Activated CD8-positive, alpha-beta memory T cell treated with anti-CD3 and anti-CD28 coated beads for 36 hours (primary cell): ENCODE results near the gene USP25. TPM values are rescaled to one million over a fixed set of nuclear protein-coding genes. Genes with fewer than 3 reads are reported as not detected.
"Not testable (repeated sequence)": the region's sequence is repeated elsewhere in the genome, so short reads cannot be mapped to it uniquely, and the experiment has no call there.

Source experiments
- CTCF ChIA-PET: fragments of 350-600 bp; sonication (Branson Sonifier 250); formaldehyde crosslinking; loops from one replicate; lab custom pipeline; 2021; ENCODE audit warnings: antibody characterized with exemption; lab: Charles Lee
- POLR2A ChIA-PET: fragments of 350-600 bp; sonication (Branson Sonifier 250); formaldehyde crosslinking; loops from one replicate; lab custom pipeline; 2021; ENCODE audit warnings: antibody characterized with exemption; lab: Charles Lee
- total RNA-seq, 2 experiments: library from RNA; stranded (reverse); gene quantifications; one replicate each; pipeline ENCODE4 v1.2.3, GENCODE V29; 2021

The USP25 gene
- total RNA-seq, 2 experiments from 2014 or later = 33.1 to 35.9 TPM

GRCh38 chr21:15730484-15731242, 881 bp downstream of the USP25 start:
- CTCF ChIA-PET = interaction anchor here (0.9 kb wide), 1 partner anchor 18 kb away, joined by 3 read pairs; no protein-coding TSS in a partner anchor

DNA sequence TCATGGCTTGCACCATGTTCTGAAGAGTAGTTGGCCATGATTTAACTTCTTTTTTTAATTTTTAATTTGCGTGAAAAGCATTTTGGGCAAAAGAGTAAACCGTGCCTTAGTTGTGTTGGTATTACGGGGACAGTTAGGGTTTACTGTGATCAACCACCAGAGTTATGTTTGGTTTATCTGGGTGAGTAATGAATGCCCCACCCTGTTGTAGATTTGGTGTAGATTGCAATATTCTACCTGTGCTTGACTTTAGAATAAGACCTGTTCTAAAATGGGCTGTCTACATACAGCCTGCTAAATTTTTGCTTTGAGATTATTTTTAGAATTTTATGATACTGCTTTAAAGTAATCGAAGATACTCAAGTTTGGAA, 1.4 kb downstream of the USP25 start:
- POLR2A ChIA-PET = interaction anchor here (0.6 kb wide), 1 partner anchor 81 kb away, joined by 6 read pairs; no protein-coding TSS in a partner anchor
- CTCF ChIA-PET = no interaction called here

More at GRCh38 chr21:15730484-15731242, 881 bp downstream of the USP25 start:
- POLR2A ChIA-PET = interaction anchor here (0.6 kb wide), 1 partner anchor 82 kb away, joined by 6 read pairs; no protein-coding TSS in a partner anchor

DNA sequence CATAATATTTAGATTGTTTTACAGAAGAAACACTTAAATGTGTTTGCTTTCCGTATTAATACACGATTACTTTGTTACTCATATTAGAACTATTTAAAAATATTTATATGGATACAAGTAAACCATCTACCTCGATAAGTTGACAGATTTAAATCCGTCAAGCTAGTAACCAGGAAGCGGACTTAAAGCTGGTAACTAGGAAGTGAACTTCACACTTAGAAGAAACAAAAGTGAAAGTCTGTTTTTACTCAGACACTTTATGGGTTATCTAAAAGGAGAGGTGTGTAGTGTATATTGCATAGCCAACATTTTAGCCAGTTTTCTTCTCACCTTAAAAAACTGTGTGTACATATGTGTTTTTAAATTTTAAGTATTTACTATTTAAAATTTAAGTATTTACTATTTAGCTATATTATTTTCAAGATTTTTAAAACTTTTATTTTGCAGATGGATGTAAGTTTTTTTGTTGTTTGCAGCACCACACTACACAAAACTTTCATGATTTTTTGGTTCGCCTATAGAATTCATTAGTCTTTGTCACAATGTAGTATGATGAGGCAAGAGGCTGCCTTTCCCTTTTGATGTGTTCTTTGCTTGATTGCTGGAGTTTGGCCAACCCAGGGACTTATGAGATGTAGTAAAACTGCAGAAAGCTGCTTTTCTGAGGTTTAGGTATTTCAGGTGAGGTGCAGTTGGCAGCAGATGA, 2.7 kb downstream of the USP25 start:
- POLR2A ChIA-PET = no interaction called here
- CTCF ChIA-PET = interaction anchor here (1.3 kb wide), 1 partner anchor 10 kb away, joined by 3 read pairs; no protein-coding TSS in a partner anchor

GRCh38 chr21:15732996-15733329, 3.2 kb downstream of the USP25 start:
- CTCF ChIA-PET = interaction anchor here (1.3 kb wide), 1 partner anchor 10 kb away, joined by 3 read pairs; no protein-coding TSS in a partner anchor

GRCh38 chr21:15735409-15735808, 5.6 kb downstream of the USP25 start:
- POLR2A ChIA-PET = no interaction called here
- CTCF ChIA-PET = no interaction called here

More at GRCh38 chr21:15732996-15733329, 3.2 kb downstream of the USP25 start:
- POLR2A ChIA-PET = no interaction called here

DNA sequence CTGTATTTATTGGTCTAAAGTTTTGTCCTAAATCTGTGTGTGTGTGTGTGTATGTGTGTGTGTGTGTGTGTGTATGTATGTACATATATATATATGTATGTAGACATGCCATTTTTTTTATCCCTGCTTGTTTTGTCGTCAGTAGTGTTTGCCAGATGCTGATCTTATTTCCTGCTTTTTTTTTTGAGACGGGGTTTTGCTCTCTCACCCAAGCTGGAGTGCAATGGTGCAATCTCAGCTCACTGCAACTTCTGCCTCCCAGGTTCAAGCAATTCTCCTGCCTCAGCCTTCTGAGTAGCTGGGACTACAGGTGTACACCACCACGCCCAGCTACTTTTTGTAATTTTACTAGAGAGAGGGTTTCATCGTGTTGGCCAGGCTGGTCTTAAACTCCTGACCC, 6.1 kb downstream of the USP25 start:
- CTCF ChIA-PET, POLR2A ChIA-PET: not testable (repeated sequence)

GRCh38 chr21:15738779-15739178, 9.0 kb downstream of the USP25 start:
- POLR2A ChIA-PET = not testable (repeated sequence)

GRCh38 chr21:15740383-15740782, 10.6 kb downstream of the USP25 start:
- ChIA-PET POLR2A (no interaction called here), CTCF (no interaction called here)

More at GRCh38 chr21:15738779-15739178, 9.0 kb downstream of the USP25 start:
- CTCF ChIA-PET = not testable (repeated sequence)

DNA sequence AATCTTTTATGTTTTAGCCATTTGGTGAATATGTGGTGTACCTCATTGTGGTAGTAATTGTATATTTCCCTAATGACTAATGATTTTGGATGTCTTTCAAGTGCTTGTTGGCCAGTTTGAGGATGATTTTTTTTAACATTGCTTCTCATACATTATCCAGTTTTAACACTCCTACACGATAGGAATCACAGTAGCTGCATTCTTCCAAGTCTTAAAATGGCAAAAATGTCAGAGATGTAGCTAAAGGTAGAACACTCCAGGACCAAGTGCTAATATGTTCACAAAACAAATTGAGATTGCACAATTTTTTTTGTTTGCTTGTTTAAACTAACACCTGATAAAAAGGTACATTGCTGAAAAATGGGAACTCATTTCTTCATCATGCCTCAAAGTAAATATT, 11.7 kb downstream of the USP25 start:
- CTCF ChIA-PET = no interaction called here

DNA sequence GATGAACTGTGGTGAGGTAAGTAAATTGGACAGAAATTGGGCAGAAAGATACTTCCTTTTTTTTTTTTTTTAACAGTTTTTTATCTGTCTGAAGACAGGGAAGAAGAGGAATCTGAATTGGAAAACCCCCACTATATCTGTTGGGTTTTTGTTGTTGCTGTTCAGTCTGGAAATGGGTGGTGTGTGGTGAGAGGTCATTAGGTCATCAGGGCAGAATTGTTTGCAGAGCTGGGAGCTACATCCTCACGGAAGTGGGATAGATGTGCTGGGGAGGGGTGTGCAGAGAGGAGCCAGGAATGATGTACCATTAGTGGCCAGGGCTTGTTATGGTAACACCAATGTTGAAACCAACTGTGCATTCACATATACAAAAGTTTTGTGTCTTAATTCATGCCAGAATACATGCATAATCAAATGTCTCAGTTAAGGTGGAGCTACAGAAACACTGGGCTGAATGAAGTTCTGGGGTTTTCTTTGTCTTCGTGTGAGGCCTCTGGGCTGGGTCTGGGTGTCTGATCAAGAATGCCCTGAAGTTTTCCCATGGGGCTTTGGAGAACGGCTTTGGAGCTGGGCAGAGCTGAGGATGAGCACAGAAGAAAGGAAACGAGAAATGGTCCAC, 12.4 kb downstream of the USP25 start:
- ChIA-PET CTCF (interaction anchor here (0.8 to 1.1 kb wide), 2 partner anchors 10 to 27 kb away, joined by 3 read pairs; no protein-coding TSS in a partner anchor), POLR2A (no interaction called here)

More for the DNA sequence above, 11.7 kb downstream of the USP25 start:
- POLR2A ChIA-PET = no interaction called here

- ChIA-PET POLR2A (no interaction called here), CTCF (interaction anchor here (0.8 to 1.1 kb wide), 2 partner anchors 10 to 27 kb away, joined by 3 read pairs; no protein-coding TSS in a partner anchor)
These were observed 12.9 kb downstream of the USP25 start for GRCh38 chr21:15742694-15743093.

- CTCF ChIA-PET = no interaction called here
- POLR2A ChIA-PET = interaction anchor here (0.8 kb wide), 1 partner anchor 1361 kb away, joined by 3 read pairs; no protein-coding TSS in a partner anchor
These were observed 13.8 kb downstream of the USP25 start for GRCh38 chr21:15743593-15743992.

DNA sequence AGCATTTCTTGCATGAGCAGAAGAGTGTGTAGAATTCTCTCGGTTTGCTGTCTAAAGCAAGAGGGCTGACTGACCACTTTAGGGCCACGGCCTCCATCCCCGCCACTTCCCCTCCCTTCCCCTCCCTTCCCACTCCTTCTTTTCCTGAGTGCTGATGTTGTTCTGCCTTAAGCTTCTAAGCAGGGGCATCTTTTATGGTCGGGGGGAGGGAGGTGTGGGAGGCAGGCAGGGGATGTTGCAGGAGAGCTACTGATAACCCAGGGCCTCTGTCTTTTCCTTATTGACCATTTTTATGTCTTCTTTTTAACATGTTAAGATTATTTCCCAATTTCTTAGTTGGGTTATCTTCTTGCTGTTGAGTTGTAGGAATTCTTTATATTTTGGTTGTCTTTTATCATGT, 15.1 kb downstream of the USP25 start:
- ChIA-PET POLR2A (interaction anchor here (0.5 kb wide), 1 partner anchor 58 kb away, joined by 3 read pairs; no protein-coding TSS in a partner anchor), CTCF (no interaction called here)

DNA sequence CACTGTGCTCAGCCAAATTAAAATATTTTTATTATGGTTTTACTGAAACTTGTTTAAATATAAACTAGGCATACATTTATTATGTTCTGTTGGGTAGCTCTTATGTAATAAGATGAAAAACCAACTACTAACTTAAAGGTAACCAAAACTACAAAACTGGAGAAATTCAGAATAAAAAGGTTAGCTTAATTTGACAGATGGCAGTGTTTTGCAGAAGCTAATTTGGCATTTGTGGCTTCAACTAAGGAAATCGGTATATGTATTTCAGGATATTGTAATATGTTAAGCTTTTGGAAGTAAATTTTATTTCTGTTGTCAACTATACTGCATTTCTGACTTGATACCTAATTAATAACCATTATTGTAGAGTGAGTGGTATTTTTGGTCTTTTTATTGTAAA, 18.8 kb downstream of the USP25 start:
- ChIA-PET POLR2A (interaction anchor here (0.6 kb wide), 1 partner anchor 75 kb away, joined by 4 read pairs; no protein-coding TSS in a partner anchor), CTCF (interaction anchor here (0.7 kb wide), 1 partner anchor 18 kb away, joined by 3 read pairs; no protein-coding TSS in a partner anchor)

DNA sequence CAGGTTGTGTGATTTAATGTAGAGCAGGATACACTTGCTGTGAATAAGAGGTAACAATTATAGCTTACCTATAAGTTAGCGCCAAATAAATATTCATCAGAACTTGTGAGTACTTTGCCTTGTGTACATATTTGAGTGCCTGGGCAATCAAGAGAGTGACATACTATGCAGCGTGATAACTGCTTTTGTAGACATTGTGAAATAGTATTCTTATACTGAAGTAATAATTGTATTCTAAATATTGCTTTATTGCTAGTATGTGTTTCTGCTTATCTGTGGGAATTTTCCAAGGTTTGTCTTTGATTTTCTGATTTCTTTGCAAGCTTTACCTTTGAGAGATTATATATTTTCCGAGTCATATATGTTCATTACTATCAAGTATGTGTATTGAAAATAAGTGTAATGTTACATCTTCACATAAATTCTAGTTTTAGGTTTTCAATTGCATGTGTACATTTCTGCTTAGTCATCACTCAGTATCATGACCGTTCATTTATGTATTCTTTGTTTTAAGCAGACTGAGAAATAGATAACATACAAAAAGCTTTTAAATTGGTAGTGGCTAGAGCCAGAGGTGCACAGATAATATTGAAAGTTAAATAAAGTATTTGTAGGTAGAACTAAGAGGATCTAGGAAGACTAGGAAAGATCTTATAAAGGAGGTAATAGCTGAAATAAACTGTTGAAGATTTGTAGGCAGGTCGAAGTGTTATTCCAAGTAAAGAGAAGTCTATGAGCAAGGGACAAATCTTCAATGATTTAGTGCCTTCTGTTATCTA, 19.5 kb downstream of the USP25 start:
- ChIA-PET CTCF (interaction anchor here (0.7 kb wide), 1 partner anchor 19 kb away, joined by 3 read pairs; no protein-coding TSS in a partner anchor), POLR2A (interaction anchor here (0.6 kb wide), 1 partner anchor 74 kb away, joined by 4 read pairs; no protein-coding TSS in a partner anchor)

DNA sequence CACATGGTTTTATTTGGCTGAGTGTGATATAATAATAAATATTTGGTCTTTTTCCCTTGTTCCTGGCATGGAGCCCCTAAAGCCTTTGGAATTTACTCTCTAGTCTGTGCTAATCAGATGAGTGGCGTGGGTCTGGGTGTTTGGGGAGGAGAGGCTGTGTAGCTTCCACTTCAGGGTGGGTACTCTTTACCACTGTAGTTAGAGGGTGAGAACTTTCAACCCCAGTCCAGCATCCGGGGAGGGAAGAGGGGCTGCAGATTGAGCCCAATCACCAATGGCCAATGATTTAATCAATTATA, 20.0 kb downstream of the USP25 start:
- POLR2A ChIA-PET = no interaction called here
- CTCF ChIA-PET = no interaction called here

DNA sequence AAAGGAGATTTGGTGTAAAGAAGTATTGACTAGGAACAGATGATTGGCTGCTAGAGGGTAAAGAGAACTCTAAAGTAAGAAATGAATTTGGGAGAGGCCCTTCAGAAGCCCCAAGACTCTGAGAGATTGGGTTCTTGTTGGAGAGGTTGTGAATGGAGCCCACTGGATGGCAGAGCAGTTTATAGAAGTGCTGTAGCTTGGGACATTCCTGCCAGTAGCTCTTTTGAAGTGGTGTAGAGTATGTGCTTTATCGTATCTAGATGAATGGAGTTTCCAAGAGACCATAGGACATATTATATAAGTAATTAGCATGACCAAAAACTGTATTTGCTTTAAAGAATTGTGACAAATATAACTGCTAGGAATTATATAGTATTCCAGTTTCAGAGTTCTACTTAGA, 21.3 kb downstream of the USP25 start:
- CTCF ChIA-PET = no interaction called here
- POLR2A ChIA-PET = no interaction called here

- ChIA-PET POLR2A (no interaction called here), CTCF (no interaction called here)
These were observed 21.8 kb downstream of the USP25 start for GRCh38 chr21:15751546-15751945.
